IMR-90 (cell line): Measurements from ENCODE around the gene RPTOR.

Experiments
- BHLHE40 ChIP-seq: fragments of 150-350 bp; IDR thresholded peaks from 2 replicates; pipeline ENCODE4 v1.6.1; 2016; ENCODE audit warnings: mild to moderate bottlenecking, low read depth, low read length
- CEBPB ChIP-seq: IDR thresholded peaks from 2 replicates; pipeline ENCODE4 v1.6.1; 2012; ENCODE audit warnings: low read depth, low read length, improper control_type of control experiment
- FOS ChIP-seq: fragments of 150-350 bp; IDR thresholded peaks from 2 replicates; pipeline ENCODE4 v1.6.1; 2016; ENCODE audit warnings: low read depth, low read length
- MAFK ChIP-seq: IDR thresholded peaks from 2 replicates; pipeline ENCODE4 v1.6.1; 2012; ENCODE audit warnings: low read depth, low read length, improper control_type of control experiment
- POLR2A ChIP-seq: IDR thresholded peaks from 2 replicates; pipeline ENCODE4 v1.6.1; 2012; ENCODE audit warnings: mild to moderate bottlenecking, low read depth, low read length
- RAD21 ChIP-seq: IDR thresholded peaks from 2 replicates; pipeline ENCODE4 v1.6.1; 2012; ENCODE audit warnings: low read length, improper control_type of control experiment
- RFX5 ChIP-seq: IDR thresholded peaks from 2 replicates; pipeline ENCODE4 v1.8.0; 2012; ENCODE audit warnings: low read depth, mild to moderate bottlenecking, low read length, moderate library complexity
- SMC3 ChIP-seq: fragments of 150-350 bp; IDR thresholded peaks from 2 replicates; pipeline ENCODE4 v1.6.1; 2016; ENCODE audit warnings: low read depth, mild to moderate bottlenecking, antibody characterized with exemption, low read length, moderate library complexity
- TF ChIP-seq, protein P1 (sequence below): conservative IDR thresholded peaks from 2 replicates; pipeline ENCODE4 v1.5.1; 2012; ENCODE audit warnings: mild to moderate bottlenecking, low read depth, low read length, improper control_type of control experiment
- TF ChIP-seq, protein P2 (sequence below): fragments of 150-350 bp; IDR thresholded peaks from 2 replicates; pipeline ENCODE4 v1.6.1; 2016; ENCODE audit warnings: low read depth, mild to moderate bottlenecking, low read length, moderate library complexity, borderline replicate concordance
- TF ChIP-seq, protein P3 (sequence below): fragments of 150-350 bp; IDR thresholded peaks from 2 replicates; pipeline ENCODE4 v1.6.1; 2017; ENCODE audit warnings: mild to moderate bottlenecking, antibody characterized with exemption, low read length, low read depth

DNA sequence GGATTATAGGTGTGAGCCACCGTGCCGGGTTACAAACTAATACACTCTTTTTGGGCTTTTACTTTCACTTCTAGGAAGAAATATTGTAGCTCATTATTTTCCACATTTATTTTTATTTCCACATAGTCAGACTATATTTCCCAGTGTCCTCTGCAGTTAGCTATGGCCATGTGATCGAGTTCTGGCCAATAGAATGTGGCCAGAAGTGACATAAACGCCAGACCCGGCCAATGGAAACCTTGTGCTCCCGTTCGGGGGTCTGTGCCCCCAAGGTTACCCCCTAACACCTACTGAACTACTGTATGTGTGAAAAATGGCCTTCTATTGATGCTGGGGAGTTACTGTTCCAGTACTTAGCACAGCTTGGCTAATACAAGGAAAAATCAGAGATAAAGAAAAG, 13.2 kb upstream of the RPTOR start:
- TF ChIP-seq, protein P1, sequence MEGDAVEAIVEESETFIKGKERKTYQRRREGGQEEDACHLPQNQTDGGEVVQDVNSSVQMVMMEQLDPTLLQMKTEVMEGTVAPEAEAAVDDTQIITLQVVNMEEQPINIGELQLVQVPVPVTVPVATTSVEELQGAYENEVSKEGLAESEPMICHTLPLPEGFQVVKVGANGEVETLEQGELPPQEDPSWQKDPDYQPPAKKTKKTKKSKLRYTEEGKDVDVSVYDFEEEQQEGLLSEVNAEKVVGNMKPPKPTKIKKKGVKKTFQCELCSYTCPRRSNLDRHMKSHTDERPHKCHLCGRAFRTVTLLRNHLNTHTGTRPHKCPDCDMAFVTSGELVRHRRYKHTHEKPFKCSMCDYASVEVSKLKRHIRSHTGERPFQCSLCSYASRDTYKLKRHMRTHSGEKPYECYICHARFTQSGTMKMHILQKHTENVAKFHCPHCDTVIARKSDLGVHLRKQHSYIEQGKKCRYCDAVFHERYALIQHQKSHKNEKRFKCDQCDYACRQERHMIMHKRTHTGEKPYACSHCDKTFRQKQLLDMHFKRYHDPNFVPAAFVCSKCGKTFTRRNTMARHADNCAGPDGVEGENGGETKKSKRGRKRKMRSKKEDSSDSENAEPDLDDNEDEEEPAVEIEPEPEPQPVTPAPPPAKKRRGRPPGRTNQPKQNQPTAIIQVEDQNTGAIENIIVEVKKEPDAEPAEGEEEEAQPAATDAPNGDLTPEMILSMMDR: no peak
- TF ChIP-seq FOS: no peak
- no peak for TF ChIP-seq RAD21
- no peak for TF ChIP-seq CEBPB
- TF ChIP-seq POLR2A: no peak
- TF ChIP-seq, protein P2, sequence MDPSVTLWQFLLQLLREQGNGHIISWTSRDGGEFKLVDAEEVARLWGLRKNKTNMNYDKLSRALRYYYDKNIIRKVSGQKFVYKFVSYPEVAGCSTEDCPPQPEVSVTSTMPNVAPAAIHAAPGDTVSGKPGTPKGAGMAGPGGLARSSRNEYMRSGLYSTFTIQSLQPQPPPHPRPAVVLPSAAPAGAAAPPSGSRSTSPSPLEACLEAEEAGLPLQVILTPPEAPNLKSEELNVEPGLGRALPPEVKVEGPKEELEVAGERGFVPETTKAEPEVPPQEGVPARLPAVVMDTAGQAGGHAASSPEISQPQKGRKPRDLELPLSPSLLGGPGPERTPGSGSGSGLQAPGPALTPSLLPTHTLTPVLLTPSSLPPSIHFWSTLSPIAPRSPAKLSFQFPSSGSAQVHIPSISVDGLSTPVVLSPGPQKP: no peak
- TF ChIP-seq RFX5: no peak
- TF ChIP-seq, protein P3, sequence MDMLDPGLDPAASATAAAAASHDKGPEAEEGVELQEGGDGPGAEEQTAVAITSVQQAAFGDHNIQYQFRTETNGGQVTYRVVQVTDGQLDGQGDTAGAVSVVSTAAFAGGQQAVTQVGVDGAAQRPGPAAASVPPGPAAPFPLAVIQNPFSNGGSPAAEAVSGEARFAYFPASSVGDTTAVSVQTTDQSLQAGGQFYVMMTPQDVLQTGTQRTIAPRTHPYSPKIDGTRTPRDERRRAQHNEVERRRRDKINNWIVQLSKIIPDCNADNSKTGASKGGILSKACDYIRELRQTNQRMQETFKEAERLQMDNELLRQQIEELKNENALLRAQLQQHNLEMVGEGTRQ: peak; percentile 31; the same call in 1 of the 2 replicates
- TF ChIP-seq BHLHE40: no peak
- no peak for TF ChIP-seq SMC3
- no peak for TF ChIP-seq MAFK
